HAP-1 (cell line): Measurements from ENCODE around the gene GNB1.

ENCODE experiments used
- DNase-seq, 2 experiments: peaks; one replicate each; pipeline ENCODE4 v3.0.0-alpha.2; 2016 to 2020; ENCODE audit warnings: low spot score in 2 of 2
- H3K27me3 ChIP-seq: fragments of 250-450 bp; sonication (Bioruptor Pico); 2 replicates; pipeline ENCODE4 v1.5.1; 2020; ENCODE audit warnings: low read depth, mild to moderate bottlenecking, moderate library complexity
- H3K36me3 ChIP-seq: fragments of 250-450 bp; sonication (Bioruptor Pico); replicated peaks from 2 replicates; pipeline ENCODE4 v1.5.1; 2020; ENCODE audit warnings: mild to moderate bottlenecking
- H3K4me1 ChIP-seq: fragments of 250-450 bp; sonication (Bioruptor Pico); 2 replicates; pipeline ENCODE4 v1.5.1; 2020; ENCODE audit warnings: mild to moderate bottlenecking
- H3K4me3 ChIP-seq: fragments of 250-450 bp; sonication (Bioruptor Pico); 2 replicates; pipeline ENCODE4 v1.5.1; 2020; ENCODE audit warnings: mild to moderate bottlenecking, moderate library complexity
- H3K9me3 ChIP-seq: fragments of 250-450 bp; sonication (Bioruptor Pico); 2 replicates; pipeline ENCODE4 v1.5.1; 2020; ENCODE audit warnings: mild to moderate bottlenecking, moderate library complexity
- in situ Hi-C: fragments of 300-500 bp; cut with MboI; formaldehyde crosslinking; loops from 3 replicates; pipeline ENCODE4 v1.14.3; 2020; ENCODE audit warnings: low sequenced_read_pairs, inconsistent platforms, mixed read lengths

Gene GNB1

GRCh38 chr1:1833916-1834325 lies 57.0 kb downstream of the GNB1 start:
- H3K4me1 ChIP-seq: peaks cover 2% of the 10 kb centered on the region; the same call in 1 of the 2 replicates
- in situ Hi-C loops: no loop called here
- H3K27me3 ChIP-seq: no peaks in the 10 kb centered on the region
- no peaks in the 10 kb centered on the region for H3K9me3 ChIP-seq
- DNase-seq: peak in 1 of 2 experiments; percentile 40
- no peak overlapping the region for H3K4me3 ChIP-seq
- H3K36me3 ChIP-seq: peaks cover 51% of the 10 kb centered on the region

- Histone ChIP-seq H3K4me3 (no peak overlapping the region), H3K36me3 (peaks cover 47% of the 10 kb centered on the region), H3K4me1 (peaks cover 7% of the 10 kb centered on the region), H3K9me3 (no peaks in the 10 kb centered on the region), H3K27me3 (no peaks in the 10 kb centered on the region)
- in situ Hi-C loops: no loop called here
- DNase-seq: no peak
Observed at GRCh38 chr1:1833456-1833855, 57.4 kb downstream of the GNB1 start.

- Histone ChIP-seq H3K4me3 (no peak overlapping the region), H3K36me3 (peaks cover 45% of the 10 kb centered on the region), H3K9me3 (no peaks in the 10 kb centered on the region), H3K27me3 (no peaks in the 10 kb centered on the region), H3K4me1 (peaks cover 13% of the 10 kb centered on the region)
- DNase-seq: no peak
- in situ Hi-C loops: no loop called here
Observed at GRCh38 chr1:1832820-1833219, 58.1 kb downstream of the GNB1 start.

GRCh38 chr1:1832166-1832565 lies 58.7 kb downstream of the GNB1 start:
- H3K9me3 ChIP-seq: no peaks in the 10 kb centered on the region
- H3K27me3 ChIP-seq: no peaks in the 10 kb centered on the region
- peaks cover 38% of the 10 kb centered on the region for H3K36me3 ChIP-seq
- DNase-seq: no peak
- no peak overlapping the region for H3K4me3 ChIP-seq
- in situ Hi-C loops: no loop called here
- peaks cover 20% of the 10 kb centered on the region for H3K4me1 ChIP-seq

GRCh38 chr1:1827089-1827848 lies 63.6 kb downstream of the GNB1 start:
- no peaks in the 10 kb centered on the region for H3K9me3 ChIP-seq
- H3K4me1 ChIP-seq: peaks cover 26% of the 10 kb centered on the region
- H3K36me3 ChIP-seq: peaks cover 28% of the 10 kb centered on the region
- peak; percentile 65 to 92 for DNase-seq
- in situ Hi-C loops: no loop called here
- H3K27me3 ChIP-seq: no peaks in the 10 kb centered on the region
- H3K4me3 ChIP-seq: no peak overlapping the region

GRCh38 chr1:1826356-1827088 lies 64.4 kb downstream of the GNB1 start:
- H3K27me3 ChIP-seq: no peaks in the 10 kb centered on the region
- peak in 1 of 2 experiments; percentile 49 for DNase-seq
- H3K36me3 ChIP-seq: peaks cover 31% of the 10 kb centered on the region
- no peaks in the 10 kb centered on the region for H3K9me3 ChIP-seq
- H3K4me1 ChIP-seq: peaks cover 26% of the 10 kb centered on the region
- in situ Hi-C loops: no loop called here
- no peak overlapping the region for H3K4me3 ChIP-seq

GRCh38 chr1:1825217-1825616 lies 65.7 kb downstream of the GNB1 start:
- H3K4me3 ChIP-seq: no peak overlapping the region
- H3K9me3 ChIP-seq: no peaks in the 10 kb centered on the region
- H3K4me1 ChIP-seq: peaks cover 26% of the 10 kb centered on the region
- in situ Hi-C loops: no loop called here
- H3K27me3 ChIP-seq: no peaks in the 10 kb centered on the region
- H3K36me3 ChIP-seq: peaks cover 37% of the 10 kb centered on the region
- DNase-seq: no peak

- peaks cover 58% of the 10 kb centered on the region for H3K36me3 ChIP-seq
Observed at GRCh38 chr1:1819762-1820161, 71.1 kb downstream of the GNB1 start.

GRCh38 chr1:1817221-1817620 lies 73.7 kb downstream of the GNB1 start:
- Histone ChIP-seq H3K9me3 (no peaks in the 10 kb centered on the region), H3K27me3 (no peaks in the 10 kb centered on the region), H3K4me1 (peaks cover 18% of the 10 kb centered on the region), H3K36me3 (peaks cover 63% of the 10 kb centered on the region), H3K4me3 (no peak overlapping the region)
- no peak for DNase-seq
- in situ Hi-C loops: no loop called here

More at GRCh38 chr1:1819762-1820161, 71.1 kb downstream of the GNB1 start:
- no peak for DNase-seq
- Histone ChIP-seq H3K4me3 (no peak overlapping the region), H3K4me1 (peaks cover 7% of the 10 kb centered on the region), H3K27me3 (no peaks in the 10 kb centered on the region), H3K9me3 (no peaks in the 10 kb centered on the region)
- in situ Hi-C loops: no loop called here

- peaks cover 18% of the 10 kb centered on the region for H3K4me1 ChIP-seq
- in situ Hi-C loops: no loop called here
- no peaks in the 10 kb centered on the region for H3K27me3 ChIP-seq
- H3K9me3 ChIP-seq: no peaks in the 10 kb centered on the region
- H3K36me3 ChIP-seq: peaks cover 60% of the 10 kb centered on the region
- H3K4me3 ChIP-seq: no peak overlapping the region
- DNase-seq: no peak
Observed at GRCh38 chr1:1815606-1816281, 75.1 kb downstream of the GNB1 start.

GRCh38 chr1:1809489-1809888 lies 81.4 kb downstream of the GNB1 start:
- in situ Hi-C loops: no loop called here
- peaks cover 75% of the 10 kb centered on the region for H3K36me3 ChIP-seq
- no peak for DNase-seq

GRCh38 chr1:1808206-1808605 lies 82.7 kb downstream of the GNB1 start:
- Histone ChIP-seq H3K4me1 (no peaks in the 10 kb centered on the region), H3K9me3 (no peaks in the 10 kb centered on the region), H3K36me3 (peaks cover 75% of the 10 kb centered on the region), H3K4me3 (no peak overlapping the region), H3K27me3 (no peaks in the 10 kb centered on the region)
- in situ Hi-C loops: no loop called here
- DNase-seq: no peak

More at GRCh38 chr1:1809489-1809888, 81.4 kb downstream of the GNB1 start:
- no peak overlapping the region for H3K4me3 ChIP-seq
- H3K27me3 ChIP-seq: no peaks in the 10 kb centered on the region
- no peaks in the 10 kb centered on the region for H3K9me3 ChIP-seq
- peaks cover 9% of the 10 kb centered on the region for H3K4me1 ChIP-seq

GRCh38 chr1:1806890-1807289 lies 84.0 kb downstream of the GNB1 start:
- no peak for DNase-seq
- peaks cover 78% of the 10 kb centered on the region for H3K36me3 ChIP-seq
- no peaks in the 10 kb centered on the region for H3K4me1 ChIP-seq
- in situ Hi-C loops: no loop called here
- no peak overlapping the region for H3K4me3 ChIP-seq
- H3K9me3 ChIP-seq: no peaks in the 10 kb centered on the region
- H3K27me3 ChIP-seq: no peaks in the 10 kb centered on the region

- peaks cover 85% of the 10 kb centered on the region for H3K36me3 ChIP-seq
- DNase-seq: no peak
- no peak overlapping the region for H3K4me3 ChIP-seq
- H3K4me1 ChIP-seq: no peaks in the 10 kb centered on the region; the same call in 1 of the 2 replicates
- in situ Hi-C loops: no loop called here
- no peaks in the 10 kb centered on the region for H3K27me3 ChIP-seq
- no peaks in the 10 kb centered on the region for H3K9me3 ChIP-seq
Observed at GRCh38 chr1:1804301-1804700, 86.6 kb downstream of the GNB1 start.
